CD4-positive, alpha-beta T cell treated with Interleukin-4 for 1 hour (primary cell): ENCODE results near the gene LRRC8C.
"Not testable (repeated sequence)": the region's sequence is repeated elsewhere in the genome, so short reads cannot be mapped to it uniquely, and the experiment has no call there.

Experiments
- DNase-seq, 2 donors: peaks; one replicate each; pipeline ENCODE4 v3.0.0-alpha.2; 2020 to 2022

The LRRC8C gene

GRCh38 chr1:89673251-89673650 lies 40.3 kb downstream of the LRRC8C start:
- DNase-seq: no peak

GRCh38 chr1:89675677-89676076 lies 42.8 kb downstream of the LRRC8C start:
- no peak for DNase-seq

- DNase-seq: no peak
Observed at GRCh38 chr1:89681045-89681729, 48.3 kb downstream of the LRRC8C start.

- no peak for DNase-seq
Observed at GRCh38 chr1:89682611-89683010, 49.7 kb downstream of the LRRC8C start.

GRCh38 chr1:89685461-89685860 lies 52.5 kb downstream of the LRRC8C start:
- no peak for DNase-seq

GRCh38 chr1:89686520-89686919 lies 53.6 kb downstream of the LRRC8C start:
- no peak for DNase-seq

GRCh38 chr1:89687254-89687653 lies 54.3 kb downstream of the LRRC8C start:
- no peak for DNase-seq

- DNase-seq: no peak
Observed at GRCh38 chr1:89688607-89689006, 55.7 kb downstream of the LRRC8C start.

GRCh38 chr1:89689234-89689633 lies 56.3 kb downstream of the LRRC8C start:
- DNase-seq: no peak

- DNase-seq: no peak
Observed at GRCh38 chr1:89690595-89690994, 57.7 kb downstream of the LRRC8C start.

- DNase-seq: peak in 1 of 2 donors; percentile 40
Observed at GRCh38 chr1:89692601-89693521, 59.9 kb downstream of the LRRC8C start.

GRCh38 chr1:89695847-89696246 lies 62.9 kb downstream of the LRRC8C start:
- DNase-seq: no peak

GRCh38 chr1:89697383-89697782 lies 64.5 kb downstream of the LRRC8C start:
- DNase-seq: no peak

- no peak for DNase-seq
Observed at GRCh38 chr1:89698020-89698560, 65.2 kb downstream of the LRRC8C start.

GRCh38 chr1:89698624-89699023 lies 65.7 kb downstream of the LRRC8C start:
- peak in 1 of 2 donors; percentile 54 for DNase-seq

GRCh38 chr1:89699451-89699986 lies 66.6 kb downstream of the LRRC8C start:
- DNase-seq: no peak

- DNase-seq: no peak
Observed at GRCh38 chr1:89701746-89702241, 68.9 kb downstream of the LRRC8C start.

- no peak for DNase-seq
Observed at GRCh38 chr1:89702520-89703045, 69.7 kb downstream of the LRRC8C start.

GRCh38 chr1:89703469-89703868 lies 70.5 kb downstream of the LRRC8C start:
- DNase-seq: no peak

- DNase-seq: no peak
Observed at GRCh38 chr1:89704014-89704413, 71.1 kb downstream of the LRRC8C start.

- not testable (repeated sequence) for DNase-seq
Observed at GRCh38 chr1:89704885-89705284, 72.0 kb downstream of the LRRC8C start.

GRCh38 chr1:89705901-89706699 lies 73.2 kb downstream of the LRRC8C start:
- DNase-seq: no peak
